NCI-H2107 treated with DMSO at 0.1 percent for 48 hours (cell line): ENCODE measurements around the gene SPRYD7.
"Not testable (repeated sequence)": the region's sequence is repeated elsewhere in the genome, so short reads cannot be mapped to it uniquely, and the experiment has no call there.

Experiments
- DNase-seq: peaks from one replicate; lab custom pipeline; 2025; ENCODE audit not compliant: unreplicated experiment; lab: John Stamatoyannopoulos, UW

Gene SPRYD7, protein sequence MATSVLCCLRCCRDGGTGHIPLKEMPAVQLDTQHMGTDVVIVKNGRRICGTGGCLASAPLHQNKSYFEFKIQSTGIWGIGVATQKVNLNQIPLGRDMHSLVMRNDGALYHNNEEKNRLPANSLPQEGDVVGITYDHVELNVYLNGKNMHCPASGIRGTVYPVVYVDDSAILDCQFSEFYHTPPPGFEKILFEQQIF

GRCh38 chr13:49936075-49936967 lies at the start of gene SPRYD7:
SPRYD7 (minus strand) TSS chr13:49936340; CDS start chr13:49936235, 105 bp downstream.
- peak; percentile 76 for DNase-seq

DNA sequence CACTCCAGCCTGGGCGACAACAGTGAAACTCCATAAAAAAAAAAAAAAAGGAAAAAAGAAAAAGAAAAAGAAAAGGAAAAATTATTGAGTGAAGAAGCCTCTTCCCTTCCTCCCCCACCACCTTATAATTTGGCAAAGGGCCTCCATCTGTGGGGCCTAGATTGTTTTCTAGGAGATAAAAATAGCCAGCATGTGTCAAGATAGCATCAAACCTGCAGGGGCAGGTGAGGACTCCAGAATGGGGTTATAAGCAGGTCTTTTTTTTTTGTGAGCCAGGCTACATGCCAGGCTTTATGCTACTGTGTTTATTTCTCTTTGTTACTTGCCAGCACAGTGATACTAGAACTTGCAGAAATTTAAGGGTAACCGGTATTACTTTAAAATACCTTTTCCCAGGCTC lies 49.0 kb upstream of the SPRYD7 start:
- DNase-seq = no peak

DNA sequence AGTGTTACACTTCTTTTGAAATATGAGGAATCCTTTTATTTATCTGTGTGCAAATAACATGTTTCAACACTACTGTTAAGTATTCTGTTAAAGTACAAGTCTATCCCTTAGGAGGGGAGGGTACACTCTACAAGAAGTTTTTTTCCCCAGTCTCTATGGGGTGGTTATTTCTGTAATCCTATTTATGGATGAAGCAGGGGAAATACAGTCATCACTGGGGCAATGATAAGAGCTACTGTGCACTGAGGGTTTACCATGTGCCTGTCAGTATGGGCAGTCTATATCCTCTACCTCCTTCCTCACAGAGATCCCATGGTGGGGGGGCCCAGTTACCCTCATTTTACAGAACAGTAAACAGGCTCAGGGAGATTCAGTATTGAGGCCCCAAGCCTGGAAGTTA lies 44.1 kb upstream of the SPRYD7 start:
- DNase-seq = no peak

- no peak for DNase-seq
These were observed 41.9 kb upstream of the SPRYD7 start for GRCh38 chr13:49977992-49978391.

DNA sequence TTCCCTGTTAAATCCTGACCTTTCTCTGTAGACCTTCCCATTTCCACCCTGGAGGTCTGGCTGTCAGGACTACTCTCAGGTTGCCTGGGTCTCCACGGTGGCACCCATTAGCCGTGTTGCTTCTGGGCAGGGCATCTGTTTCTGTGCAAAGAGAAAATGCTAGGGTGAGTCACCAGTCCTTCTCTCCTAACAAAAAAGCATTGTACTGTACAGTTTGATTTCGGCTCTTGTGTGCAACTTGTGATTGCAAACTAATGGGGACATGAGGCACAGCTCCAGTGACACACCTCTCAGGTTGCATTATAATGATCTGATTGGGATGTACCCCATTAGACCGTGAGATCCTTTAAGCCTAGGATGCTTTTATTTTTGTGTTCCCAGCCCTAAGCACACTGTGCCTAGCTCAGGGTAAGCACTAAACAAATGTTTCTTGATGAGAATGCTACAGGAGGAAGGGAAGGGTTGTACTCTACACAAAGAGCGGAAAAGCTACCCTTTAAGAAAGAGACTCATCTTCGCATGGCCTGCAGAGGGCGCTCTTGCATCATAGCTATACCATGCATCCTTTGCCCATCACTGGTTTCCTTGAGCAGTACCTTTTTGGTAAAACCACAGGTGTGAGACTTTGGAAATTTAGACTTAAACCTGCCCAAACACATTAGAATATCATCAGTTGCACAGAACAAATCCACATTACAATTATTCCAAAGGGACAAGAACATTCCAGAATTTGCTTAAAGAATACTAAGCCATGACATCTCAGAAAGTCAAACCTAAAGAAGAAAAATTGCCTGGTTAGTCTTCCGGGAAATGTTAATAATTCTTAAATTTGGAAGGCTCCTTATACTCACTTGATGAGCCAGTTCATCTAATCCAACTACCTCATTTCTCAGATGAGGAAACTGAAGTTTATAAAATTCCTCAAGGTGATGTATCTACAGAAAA lies 40.4 kb upstream of the SPRYD7 start:
- peak; percentile 60 for DNase-seq

DNA sequence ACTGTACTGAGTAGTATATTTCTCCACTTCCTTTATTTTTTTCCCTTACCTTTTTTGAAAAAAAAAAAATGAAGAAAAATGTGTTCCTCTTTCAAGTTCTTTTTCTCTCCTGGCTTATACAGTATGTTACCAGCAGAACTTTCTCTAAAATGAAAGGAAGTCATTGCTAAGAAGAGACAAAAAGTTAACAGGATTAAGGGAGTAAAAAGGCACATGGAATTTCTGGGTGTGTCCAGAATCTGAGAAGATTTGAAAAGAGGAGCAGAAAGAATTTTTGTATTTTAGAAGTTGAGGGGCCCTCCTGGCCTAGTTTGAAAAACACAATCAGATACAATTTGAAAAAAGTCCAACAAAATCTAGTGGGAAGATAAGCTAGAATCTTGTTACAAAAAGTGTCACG lies 39.7 kb upstream of the SPRYD7 start:
- no peak for DNase-seq

- no peak for DNase-seq
These were observed 36.6 kb upstream of the SPRYD7 start for GRCh38 chr13:49972709-49973108.

- DNase-seq = no peak
These were observed 31.3 kb upstream of the SPRYD7 start for GRCh38 chr13:49967456-49967855.

GRCh38 chr13:49958321-49958720 lies 22.2 kb upstream of the SPRYD7 start:
- no peak for DNase-seq

GRCh38 chr13:49956131-49956530 lies 20.0 kb upstream of the SPRYD7 start:
- DNase-seq = no peak

GRCh38 chr13:49954674-49955455 lies 18.7 kb upstream of the SPRYD7 start:
- DNase-seq = no peak

DNA sequence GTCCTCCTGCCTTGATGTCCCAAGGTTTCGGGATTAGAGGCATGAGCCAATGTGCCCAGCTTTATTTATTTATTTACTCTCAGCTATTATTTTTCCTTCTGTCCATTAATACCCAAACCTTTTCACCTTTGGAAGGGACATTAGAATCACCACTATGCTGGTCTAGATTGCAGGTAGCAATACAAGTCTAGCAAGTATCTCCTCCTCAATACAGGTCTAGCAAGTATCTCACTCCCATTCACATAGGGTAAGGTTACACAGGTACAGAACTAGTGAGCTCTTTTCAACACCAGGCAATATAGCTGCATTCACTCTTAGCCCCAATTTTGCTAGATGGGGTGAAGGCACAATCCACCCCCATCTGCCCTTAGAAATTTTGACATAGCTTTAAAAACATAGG lies 17.4 kb upstream of the SPRYD7 start:
- no peak for DNase-seq

GRCh38 chr13:49951754-49952535 lies 15.8 kb upstream of the SPRYD7 start:
- DNase-seq = no peak

GRCh38 chr13:49948777-49949270 lies 12.7 kb upstream of the SPRYD7 start:
- not testable (repeated sequence) for DNase-seq

DNA sequence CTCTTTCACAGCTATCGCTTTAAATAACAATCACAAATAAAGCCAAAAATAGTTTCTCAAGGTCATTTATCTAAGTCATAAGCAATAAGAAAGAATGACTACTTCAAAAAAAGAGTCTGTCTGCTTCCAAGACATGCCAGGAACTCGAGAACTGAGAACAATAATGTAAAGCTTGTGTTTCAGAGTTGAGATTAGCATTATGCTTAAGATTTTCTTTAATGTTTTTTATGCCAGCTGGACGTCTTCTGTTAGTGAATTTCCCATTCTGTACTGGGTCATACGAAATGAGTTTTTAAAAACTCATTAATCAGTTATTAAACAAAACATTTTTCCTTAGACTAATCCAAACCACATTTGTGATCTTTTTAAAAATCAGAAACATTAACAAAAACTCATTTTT lies 3.2 kb upstream of the SPRYD7 start:
- DNase-seq = no peak

GRCh38 chr13:49938921-49939320 lies 2.8 kb upstream of the SPRYD7 start:
- no peak for DNase-seq

DNA sequence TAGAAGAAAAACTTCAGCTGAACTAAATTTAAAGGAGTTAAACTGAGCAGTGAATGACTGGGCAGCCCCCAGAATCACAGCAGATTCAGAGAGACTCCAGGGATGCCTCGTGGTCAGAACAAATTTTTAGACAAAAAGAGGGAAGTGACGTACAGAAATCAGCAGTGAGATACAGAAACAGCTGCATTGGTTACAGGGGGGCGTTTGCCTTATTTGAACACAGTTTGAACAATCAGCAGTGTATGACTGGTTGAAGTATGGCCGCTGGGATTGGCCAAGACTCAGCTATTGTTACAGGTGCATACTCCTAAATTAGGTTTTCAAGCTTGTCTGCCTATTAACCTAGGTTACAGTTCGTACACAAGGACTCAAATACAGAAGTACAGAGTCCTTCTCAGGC lies 2.2 kb upstream of the SPRYD7 start:
- DNase-seq = no peak

DNA sequence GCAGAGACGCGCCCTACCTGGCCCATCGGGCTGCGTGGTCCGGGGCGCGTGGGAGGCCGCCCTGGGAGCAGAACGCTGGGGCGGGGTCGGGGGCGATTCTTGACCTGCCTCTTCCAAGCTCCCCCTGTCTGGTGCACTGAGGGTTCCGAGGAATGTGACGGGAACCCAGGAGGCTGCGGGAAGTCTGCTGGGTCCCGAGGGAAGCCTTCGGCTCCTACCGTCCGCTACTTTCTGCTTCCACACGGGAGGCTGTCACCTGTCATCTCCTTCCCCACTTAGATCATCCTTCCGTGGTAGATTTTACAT lies 781 bp upstream of the SPRYD7 start:
- no peak for DNase-seq

DNA sequence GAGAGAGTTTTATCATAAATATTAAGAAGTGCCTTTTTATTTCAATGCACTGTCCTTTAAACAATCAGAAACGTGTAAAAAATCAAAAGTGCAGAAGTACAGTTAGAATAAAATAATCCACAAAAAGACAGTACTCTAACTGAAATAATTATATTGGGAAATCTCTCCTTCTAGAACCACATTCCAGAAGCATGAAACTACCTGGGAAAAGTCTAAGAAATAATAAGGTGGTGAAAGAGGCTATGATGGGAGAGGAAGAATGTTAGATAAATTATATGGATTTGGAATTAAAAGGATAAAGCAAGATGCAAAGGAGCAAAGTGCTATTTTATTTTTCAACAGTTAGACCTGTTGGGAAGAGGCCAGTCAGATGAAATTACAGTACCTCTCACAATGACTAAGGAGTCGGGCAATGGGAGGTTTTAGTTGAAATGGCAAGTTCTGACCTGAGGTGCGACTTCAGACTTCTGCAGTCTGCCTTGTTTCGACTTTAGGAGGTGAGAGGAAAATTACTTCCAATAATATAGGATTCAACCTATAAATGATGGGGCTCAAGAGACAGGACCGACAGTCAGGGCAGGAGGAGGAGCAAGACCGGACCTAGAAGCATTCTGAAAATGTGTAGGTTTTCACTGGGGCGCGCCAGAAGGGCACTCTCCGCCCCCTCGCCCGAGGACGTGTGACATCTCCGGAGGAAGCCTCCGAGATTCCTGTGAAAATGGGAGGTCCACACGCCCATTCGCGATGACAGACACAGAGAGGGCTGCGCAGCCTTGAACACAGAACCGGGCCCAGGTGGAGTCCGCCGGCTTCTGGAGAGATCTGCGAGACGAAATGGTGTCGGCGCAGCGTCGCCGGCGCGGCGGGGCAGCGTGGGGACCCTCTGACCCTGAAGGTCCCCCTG lies 717 bp downstream of the SPRYD7 start:
- DNase-seq = peak; percentile 10
